Transverse colon (tissue), 4 donors: ENCODE results near the gene ZFYVE27. TPM values are rescaled to one million over a fixed set of nuclear protein-coding genes. Genes with fewer than 3 reads are reported as not detected.

Experiments
- DNase-seq: peaks from one replicate; pipeline ENCODE4 v3.0.0-alpha.2; 2019
- H3K27ac ChIP-seq, 4 donors: fragments of 200-600 bp; sonication (generic); 2 replicates each; pipeline ENCODE4 v1.5.1; 2016 to 2018; ENCODE audit warnings: inconsistent platforms in 4 of 4
- H3K27me3 ChIP-seq: fragments of 200-600 bp; sonication (generic); 2 replicates; pipeline ENCODE4 v1.5.1; 2017; ENCODE audit warnings: inconsistent platforms
- H3K36me3 ChIP-seq, 4 donors: fragments of 200-600 bp; sonication (generic); 2 replicates each; pipeline ENCODE4 v1.5.1; 2017 to 2019; ENCODE audit warnings: inconsistent platforms in 4 of 4
- H3K4me1 ChIP-seq, 4 donors: fragments of 200-600 bp; sonication (generic); 2 replicates each; pipeline ENCODE4 v1.5.1; 2017 to 2020; ENCODE audit warnings: inconsistent platforms in 4 of 4
- H3K4me3 ChIP-seq, 4 donors: fragments of 200-600 bp; sonication (generic); 1 replicate in 1 of 4; 2 replicates in 3 of 4; pipeline versions ENCODE4 v1.5.1 to v1.6.1; 2017 to 2019; ENCODE audit warnings: inconsistent platforms in 4 of 4
- H3K9me3 ChIP-seq, 2 donors: fragments of 200-600 bp; sonication (generic); 2 replicates each; pipeline ENCODE4 v1.5.1; 2017 to 2019; ENCODE audit warnings: inconsistent platforms in 2 of 2
- EP300 ChIP-seq: sonication (generic); formaldehyde crosslinking; IDR thresholded peaks from one replicate; pipeline ENCODE4 v1.6.1; 2017; ENCODE audit warnings: antibody characterized with exemption, low read depth
- POLR2A ChIP-seq: fragments of 450-650 bp; IDR thresholded peaks from one replicate; pipeline ENCODE4 v1.6.1; 2016; ENCODE audit warnings: antibody characterized with exemption, mild to moderate bottlenecking, moderate library complexity
- POLR2AphosphoS5 ChIP-seq, 3 donors: sonication (generic); formaldehyde crosslinking; IDR thresholded peaks; one replicate each; pipeline ENCODE4 v1.6.1; 2016; ENCODE audit warnings: antibody characterized with exemption in 3 of 3
- WGBS, 2 donors: methylation state at CpG; one replicate each; pipeline ENCODE4 v1.1.5; 2018; ENCODE audit warnings: low coverage in 1 of 2; 5-methylcytosine and 5-hydroxymethylcytosine counted together
- in situ Hi-C, 4 donors: fragments of 200-750 bp; cut with MboI; loops; one replicate each; pipeline versions ENCODE4 v1.15.0 to v1.15.1; 2017; ENCODE audit warnings: low sequenced_read_pairs in 3 of 4, low pct_ligation_motif_present in 1 of 4, low pct_unique_long_range_greater_than_20kb in 1 of 4
- intact Hi-C: fragments of 100-400 bp; cut with DNase I; formaldehyde crosslinking; loops from one replicate; pipeline ENCODE4 v1.15.1; 2023; ENCODE audit warnings: low total_unique reads
- total RNA-seq, 4 donors: library from RNA; depleted of rRNA; stranded (reverse); fragments of >200 nt; gene quantifications; one replicate each; pipeline ENCODE4 v1.1.0, GENCODE V29; 2016
- TF ChIP-seq, protein P1 (sequence below), 5 experiments: fragments of 200-600 bp in 3 of 5; fragments of 450-650 bp in 2 of 5; sonication (generic) in 3 of 5; IDR thresholded peaks; 1 replicate in 2 of 5; 2 replicates in 3 of 5; pipeline ENCODE4 v1.5.1; 2016 to 2017; ENCODE audit warnings: antibody characterized with exemption in 5 of 5, inconsistent platforms in 3 of 5, mild to moderate bottlenecking in 2 of 5, moderate library complexity in 1 of 5

Gene ZFYVE27
- total RNA-seq, 4 donors from 2014 or later, result 46.4 to 102 (median 63.9) TPM

DNA sequence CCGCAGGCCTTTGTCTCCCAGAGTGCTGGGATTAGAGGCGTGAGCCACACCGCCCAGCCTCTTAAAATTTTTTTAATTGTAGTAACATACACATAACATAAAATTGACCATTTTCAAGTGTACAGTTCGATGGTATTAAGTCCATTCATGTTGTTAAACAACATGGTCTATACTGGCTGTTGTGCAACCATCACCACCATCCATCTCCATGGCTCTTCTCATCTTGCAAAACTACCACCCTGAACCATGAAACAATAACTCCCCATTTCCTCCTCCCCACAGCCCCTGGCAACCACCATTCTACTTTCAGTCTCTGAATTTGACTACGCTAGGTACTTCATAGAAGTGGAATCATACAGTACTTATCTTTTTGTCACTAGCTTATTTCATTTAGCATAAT is 7.9 kb upstream of the ZFYVE27 start:
- Histone ChIP-seq H3K27ac (no peak overlapping the region), H3K4me1 (peaks cover 4 to 35% (median 17%) of the 10 kb centered on the region in 4 donors), H3K36me3 (no peaks in the 10 kb centered on the region), H3K4me3 (no peak overlapping the region), H3K27me3 (no peaks in the 10 kb centered on the region), H3K9me3 (no peaks in the 10 kb centered on the region)
- intact Hi-C loops, result no loop called here
- in situ Hi-C loops, result no loop called here
- 85 to 95% methylated on average over 3 to 5 of the region's 5 CpGs for WGBS, 2 donors
- DNase-seq, result no peak
- TF ChIP-seq POLR2A, result no peak
- no peak for TF ChIP-seq POLR2AphosphoS5 (IDR thresholded peaks at IDR 0.05)
- TF ChIP-seq EP300, result no peak
- TF ChIP-seq, protein P1, sequence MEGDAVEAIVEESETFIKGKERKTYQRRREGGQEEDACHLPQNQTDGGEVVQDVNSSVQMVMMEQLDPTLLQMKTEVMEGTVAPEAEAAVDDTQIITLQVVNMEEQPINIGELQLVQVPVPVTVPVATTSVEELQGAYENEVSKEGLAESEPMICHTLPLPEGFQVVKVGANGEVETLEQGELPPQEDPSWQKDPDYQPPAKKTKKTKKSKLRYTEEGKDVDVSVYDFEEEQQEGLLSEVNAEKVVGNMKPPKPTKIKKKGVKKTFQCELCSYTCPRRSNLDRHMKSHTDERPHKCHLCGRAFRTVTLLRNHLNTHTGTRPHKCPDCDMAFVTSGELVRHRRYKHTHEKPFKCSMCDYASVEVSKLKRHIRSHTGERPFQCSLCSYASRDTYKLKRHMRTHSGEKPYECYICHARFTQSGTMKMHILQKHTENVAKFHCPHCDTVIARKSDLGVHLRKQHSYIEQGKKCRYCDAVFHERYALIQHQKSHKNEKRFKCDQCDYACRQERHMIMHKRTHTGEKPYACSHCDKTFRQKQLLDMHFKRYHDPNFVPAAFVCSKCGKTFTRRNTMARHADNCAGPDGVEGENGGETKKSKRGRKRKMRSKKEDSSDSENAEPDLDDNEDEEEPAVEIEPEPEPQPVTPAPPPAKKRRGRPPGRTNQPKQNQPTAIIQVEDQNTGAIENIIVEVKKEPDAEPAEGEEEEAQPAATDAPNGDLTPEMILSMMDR (IDR thresholded peaks at IDR 0.05), result no peak

DNA sequence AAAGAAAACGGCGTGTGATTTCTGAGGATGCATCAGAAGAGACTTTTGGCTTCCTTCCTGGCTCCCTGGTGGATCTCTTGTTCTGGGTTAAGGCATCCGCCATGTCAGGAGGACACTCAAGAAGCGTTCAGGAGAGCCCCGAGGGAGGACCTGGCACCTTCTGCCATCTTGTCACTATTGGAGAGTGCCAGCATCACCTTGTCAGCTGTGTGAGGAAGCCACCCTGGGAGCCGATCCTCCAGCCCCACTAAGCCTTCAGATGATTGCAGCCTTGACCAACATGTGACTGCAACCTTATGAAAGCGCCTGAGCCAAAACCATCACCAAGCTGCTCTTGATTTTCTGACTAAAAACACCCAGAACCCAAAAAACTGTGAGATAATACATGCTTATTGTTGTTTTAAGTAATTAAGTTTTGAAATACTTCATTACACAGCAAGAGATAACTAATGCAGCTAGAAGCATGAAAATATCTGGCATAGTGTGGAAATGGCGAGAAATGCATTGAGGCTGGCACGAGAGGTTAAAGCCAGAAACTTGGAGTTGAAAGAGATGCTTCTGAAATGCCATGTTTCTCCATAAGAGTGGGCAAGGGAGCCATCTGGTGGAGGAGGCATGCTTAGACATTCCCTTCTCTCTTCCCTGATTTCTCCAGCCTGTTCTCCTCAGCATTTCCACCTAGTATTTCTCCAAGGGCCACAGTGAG is 5.4 kb upstream of the ZFYVE27 start:
- in situ Hi-C loops, result loop anchor here in 1 of 4 donors (10.0 kb wide), 1 partner anchor 47 kb away; the partner anchor contains the start of gene AVPI1
- Histone ChIP-seq H3K27ac (no peak overlapping the region), H3K36me3 (no peaks in the 10 kb centered on the region), H3K4me1 (peaks cover 0 to 14% (median 5%) of the 10 kb centered on the region in 4 donors), H3K4me3 (no peak overlapping the region), H3K27me3 (no peaks in the 10 kb centered on the region), H3K9me3 (no peaks in the 10 kb centered on the region)
- 42 to 68% methylated on average over 4 to 9 of the region's 9 CpGs for WGBS, 2 donors
- TF ChIP-seq, protein P1 (IDR thresholded peaks at IDR 0.05), result peak; percentile 76 to 93 (median 82)
- no peak for TF ChIP-seq POLR2AphosphoS5 (IDR thresholded peaks at IDR 0.05)
- DNase-seq, result peak; percentile 79
- intact Hi-C loops, result no loop called here

DNA sequence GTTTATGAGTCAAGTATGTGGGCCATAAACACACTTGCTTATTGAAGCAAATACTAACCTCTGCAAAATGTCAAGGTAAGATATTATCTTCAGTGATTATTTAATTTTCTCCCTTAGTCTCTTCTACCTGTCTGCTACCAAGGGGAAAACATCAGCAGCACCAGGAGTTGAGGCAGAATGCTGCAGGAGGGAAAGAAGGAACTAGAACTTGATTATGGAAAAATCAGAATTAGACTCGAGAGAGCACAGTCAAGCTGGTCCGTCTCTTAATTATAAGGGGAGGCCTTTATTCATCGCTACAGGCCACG is 4.9 kb upstream of the ZFYVE27 start:
- intact Hi-C loops (no loop called here), in situ Hi-C loops (loop anchor here in 1 of 4 donors (10.0 kb wide), 1 partner anchor 47 kb away; the partner anchor contains the start of gene AVPI1)
- WGBS, 2 donors, result 76 to 77% methylated on average over 4 of the region's 4 CpGs
- no peaks in the 10 kb centered on the region for H3K9me3 ChIP-seq
- H3K27ac ChIP-seq, result no peak overlapping the region
- H3K27me3 ChIP-seq, result no peaks in the 10 kb centered on the region
- H3K4me3 ChIP-seq, result no peak overlapping the region
- no peak for DNase-seq
- no peaks in the 10 kb centered on the region for H3K36me3 ChIP-seq
- H3K4me1 ChIP-seq, result peaks cover 0 to 12% (median 3%) of the 10 kb centered on the region in 4 donors
- no peak for TF ChIP-seq EP300

DNA sequence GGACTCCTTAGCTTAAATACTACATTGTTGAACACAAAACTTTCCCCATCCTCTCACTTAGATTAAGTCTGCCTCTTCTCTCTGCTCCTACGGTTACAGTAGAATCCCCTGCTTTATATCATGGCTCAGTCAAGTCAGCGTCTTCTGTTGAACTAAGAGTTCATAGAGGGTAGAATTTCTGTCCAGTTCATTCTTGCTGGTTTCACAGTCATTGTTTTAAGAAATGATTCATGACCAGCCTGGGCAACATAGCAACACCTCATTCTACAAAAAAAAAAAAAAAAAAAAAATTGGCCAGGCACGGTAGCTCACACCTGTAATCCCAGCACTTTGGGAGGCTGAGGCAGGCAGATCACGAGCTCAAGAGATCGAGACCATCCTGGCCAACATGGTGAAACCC is 3.7 kb upstream of the ZFYVE27 start:
- Histone ChIP-seq H3K27me3 (no peaks in the 10 kb centered on the region), H3K4me1 (peaks cover 4 to 11% (median 8%) of the 10 kb centered on the region in 4 donors), H3K4me3 (no peak overlapping the region), H3K9me3 (no peaks in the 10 kb centered on the region), H3K36me3 (no peaks in the 10 kb centered on the region), H3K27ac (no peak overlapping the region)
- no peak for DNase-seq
- 84 to 94% methylated on average over 2 to 5 of the region's 5 CpGs for WGBS, 2 donors
- in situ Hi-C loops, result loop anchor here in 1 of 4 donors (10.0 kb wide), 1 partner anchor 48 kb away; the partner anchor contains the start of gene AVPI1
- intact Hi-C loops, result no loop called here
- TF ChIP-seq, protein P1 (IDR thresholded peaks at IDR 0.05), result no peak
- no peak for TF ChIP-seq POLR2A
- no peak for TF ChIP-seq POLR2AphosphoS5 (IDR thresholded peaks at IDR 0.05)
